AML-193 (cell line): ENCODE measurements around the gene MBNL1.
A peak's percentile ranks its signal among the peaks of the same experiment; 100 is the strongest.

Experiments
- DNase-seq, 2 experiments: peaks; one replicate each; lab custom pipeline; 2025; lab: John Stamatoyannopoulos, UW

The MBNL1 gene

GRCh38 chr3:152296971-152297370 is 28.2 kb downstream of the MBNL1 start:
- DNase-seq: peak; percentile 24 to 28

- DNase-seq: peak; percentile 99
These were observed 29.9 kb downstream of the MBNL1 start for GRCh38 chr3:152298393-152299248.

GRCh38 chr3:152299249-152299976 is 30.7 kb downstream of the MBNL1 start:
- no peak for DNase-seq

- no peak for DNase-seq
These were observed 31.5 kb downstream of the MBNL1 start for GRCh38 chr3:152300029-152300731.

GRCh38 chr3:152301745-152302181 is 33.0 kb downstream of the MBNL1 start:
- DNase-seq: peak; percentile 76 to 79

GRCh38 chr3:152302521-152303021 is 33.8 kb downstream of the MBNL1 start:
- DNase-seq: no peak

GRCh38 chr3:152304160-152304559 is 35.4 kb downstream of the MBNL1 start:
- no peak for DNase-seq

- no peak for DNase-seq
These were observed 36.3 kb downstream of the MBNL1 start for GRCh38 chr3:152305075-152305474.

GRCh38 chr3:152307829-152308474 is 39.2 kb downstream of the MBNL1 start:
- DNase-seq: no peak

GRCh38 chr3:152308475-152308844 is 39.7 kb downstream of the MBNL1 start:
- DNase-seq: no peak

- DNase-seq: no peak
These were observed 40.3 kb downstream of the MBNL1 start for GRCh38 chr3:152309031-152309430.

- no peak for DNase-seq
These were observed 41.0 kb downstream of the MBNL1 start for GRCh38 chr3:152309535-152310307.

- no peak for DNase-seq
These were observed 44.7 kb downstream of the MBNL1 start for GRCh38 chr3:152313430-152313829.

GRCh38 chr3:152313914-152314313 is 45.2 kb downstream of the MBNL1 start:
- DNase-seq: no peak

- no peak for DNase-seq
These were observed 46.1 kb downstream of the MBNL1 start for GRCh38 chr3:152314677-152315353.

GRCh38 chr3:152315623-152316022 is 46.9 kb downstream of the MBNL1 start:
- DNase-seq: no peak

- no peak for DNase-seq
These were observed 47.6 kb downstream of the MBNL1 start for GRCh38 chr3:152316318-152316717.

- peak; percentile 25 to 58 for DNase-seq
These were observed 48.5 kb downstream of the MBNL1 start for GRCh38 chr3:152317184-152317583.

- DNase-seq: no peak
These were observed 49.2 kb downstream of the MBNL1 start for GRCh38 chr3:152317956-152318355.

GRCh38 chr3:152318512-152318911 is 49.8 kb downstream of the MBNL1 start:
- DNase-seq: no peak
